Mammary microvascular endothelial cell (primary cell): ENCODE results near the gene LAG3. TPM values are rescaled to one million over a fixed set of nuclear protein-coding genes. Genes with fewer than 3 reads are reported as not detected.

Experiments
- total RNA-seq: library from RNA; depleted of rRNA; stranded (reverse); fragments of >200 nt; gene quantifications from 2 replicates; pipeline ENCODE4 v1.2.3, GENCODE V29; 2015

The LAG3 gene
- total RNA-seq: 0.13 TPM in 1 of 2 replicates, not detected in the other

DNA sequence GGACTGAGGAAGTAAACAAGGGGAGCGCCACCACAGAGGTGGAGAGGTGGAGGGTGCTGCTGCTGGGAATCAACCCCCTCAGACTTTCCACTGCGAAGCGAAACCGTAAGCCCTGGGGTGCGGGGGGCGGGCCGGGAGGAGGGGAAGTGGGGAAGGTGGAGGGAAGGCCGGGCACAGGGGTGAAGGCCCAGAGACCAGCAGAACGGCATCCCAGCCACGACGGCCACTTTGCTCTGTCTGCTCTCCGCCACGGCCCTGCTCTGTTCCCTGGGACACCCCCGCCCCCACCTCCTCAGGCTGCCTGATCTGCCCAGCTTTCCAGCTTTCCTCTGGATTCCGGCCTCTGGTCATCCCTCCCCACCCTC, at the start of gene LAG3:
Gene LAG3, plus strand, starts transcription at position 190 of the 365 bp plus-strand sequence. CDS start 333 bp downstream, outside the sequence.

DNA sequence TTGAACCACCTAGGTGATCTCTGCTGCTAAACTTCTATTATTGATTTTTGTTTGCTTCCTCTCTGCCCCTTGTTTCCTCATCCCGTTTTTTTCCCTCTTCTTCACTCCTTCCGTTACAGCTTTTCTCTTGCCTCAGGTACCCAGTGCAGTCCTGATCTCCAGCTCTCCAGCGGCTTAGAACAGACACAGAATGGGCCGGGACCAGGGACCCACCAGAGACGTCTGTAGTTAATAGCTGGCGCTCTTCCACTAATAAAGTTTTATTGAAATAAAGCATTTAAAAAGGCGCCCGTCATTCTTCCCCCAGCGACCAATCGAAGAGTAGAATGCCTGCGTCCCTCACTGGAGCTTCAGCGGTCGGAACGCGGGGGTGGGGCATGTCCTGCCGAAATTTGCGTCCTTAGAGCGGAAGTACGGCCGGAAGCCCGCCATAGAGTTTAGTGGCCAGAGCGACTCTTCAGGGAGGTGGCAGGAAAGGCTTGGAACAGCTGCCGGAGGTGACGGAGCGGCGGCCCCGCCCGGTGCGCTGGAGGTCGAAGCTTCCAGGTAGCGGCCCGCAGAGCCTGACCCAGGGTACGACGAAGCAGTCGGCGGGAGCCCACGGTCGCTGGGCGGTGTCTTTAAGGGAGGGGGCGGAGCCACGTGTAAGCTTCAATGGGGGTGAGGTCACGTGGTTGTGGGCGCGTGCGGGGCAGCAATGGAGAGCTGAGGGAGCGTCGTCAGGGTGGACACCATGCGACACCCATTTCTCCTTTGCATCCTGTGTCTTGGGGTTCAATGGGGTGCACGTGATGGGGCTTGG, 48.5 kb upstream of the LAG3 start, which contains the start of gene COPS7A:
Gene COPS7A, plus strand, starts transcription at position 440 of the 802 bp plus-strand sequence. CDS start 611 bp downstream, outside the sequence.

DNA sequence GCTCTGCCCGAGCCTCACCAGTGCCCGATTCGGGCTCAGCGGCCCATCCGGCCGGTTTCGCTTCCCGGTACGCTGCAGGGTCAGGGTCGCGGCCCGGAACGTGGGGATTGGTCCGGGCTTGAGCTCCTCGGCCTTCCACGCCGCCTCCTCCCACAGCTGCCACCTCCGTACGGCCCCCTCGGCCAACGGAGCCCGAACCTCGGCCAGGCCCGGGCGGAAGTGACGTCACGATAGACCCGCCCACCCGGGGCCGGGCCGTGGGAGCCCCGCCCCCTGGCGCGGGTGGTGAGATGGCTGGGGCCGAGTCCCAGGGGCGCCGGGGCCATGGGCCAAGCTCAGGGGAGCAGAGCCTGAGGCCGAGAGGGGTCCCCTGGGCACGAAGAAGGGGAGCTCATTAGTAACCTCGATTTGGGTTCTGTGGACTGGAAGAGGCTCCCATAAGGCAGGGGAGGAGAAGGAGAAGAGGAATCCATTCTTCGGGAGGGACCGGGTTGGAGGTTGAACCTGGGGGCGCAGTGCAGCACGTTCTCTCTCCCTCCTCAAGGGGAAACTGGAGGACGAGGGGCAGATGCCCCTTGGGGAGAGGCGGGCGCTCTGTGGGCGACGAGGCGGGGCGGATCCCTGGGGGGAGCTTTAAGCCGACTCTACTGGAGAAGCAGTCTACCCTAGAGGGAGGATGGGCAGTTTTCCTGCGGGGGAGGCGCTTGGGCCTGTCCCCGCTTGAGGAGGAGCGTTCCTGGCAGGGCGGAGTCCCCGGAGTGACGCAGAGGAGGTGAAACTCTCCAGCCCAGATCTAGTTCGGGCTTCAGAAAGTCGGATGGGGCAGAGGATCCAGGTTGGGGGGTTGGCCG, 19.2 kb upstream of the LAG3 start, which contains the start of gene MLF2:
Gene MLF2, minus strand, starts transcription at position 221 of the 851 bp plus-strand sequence. CDS start 807 bp downstream, outside the sequence.

DNA sequence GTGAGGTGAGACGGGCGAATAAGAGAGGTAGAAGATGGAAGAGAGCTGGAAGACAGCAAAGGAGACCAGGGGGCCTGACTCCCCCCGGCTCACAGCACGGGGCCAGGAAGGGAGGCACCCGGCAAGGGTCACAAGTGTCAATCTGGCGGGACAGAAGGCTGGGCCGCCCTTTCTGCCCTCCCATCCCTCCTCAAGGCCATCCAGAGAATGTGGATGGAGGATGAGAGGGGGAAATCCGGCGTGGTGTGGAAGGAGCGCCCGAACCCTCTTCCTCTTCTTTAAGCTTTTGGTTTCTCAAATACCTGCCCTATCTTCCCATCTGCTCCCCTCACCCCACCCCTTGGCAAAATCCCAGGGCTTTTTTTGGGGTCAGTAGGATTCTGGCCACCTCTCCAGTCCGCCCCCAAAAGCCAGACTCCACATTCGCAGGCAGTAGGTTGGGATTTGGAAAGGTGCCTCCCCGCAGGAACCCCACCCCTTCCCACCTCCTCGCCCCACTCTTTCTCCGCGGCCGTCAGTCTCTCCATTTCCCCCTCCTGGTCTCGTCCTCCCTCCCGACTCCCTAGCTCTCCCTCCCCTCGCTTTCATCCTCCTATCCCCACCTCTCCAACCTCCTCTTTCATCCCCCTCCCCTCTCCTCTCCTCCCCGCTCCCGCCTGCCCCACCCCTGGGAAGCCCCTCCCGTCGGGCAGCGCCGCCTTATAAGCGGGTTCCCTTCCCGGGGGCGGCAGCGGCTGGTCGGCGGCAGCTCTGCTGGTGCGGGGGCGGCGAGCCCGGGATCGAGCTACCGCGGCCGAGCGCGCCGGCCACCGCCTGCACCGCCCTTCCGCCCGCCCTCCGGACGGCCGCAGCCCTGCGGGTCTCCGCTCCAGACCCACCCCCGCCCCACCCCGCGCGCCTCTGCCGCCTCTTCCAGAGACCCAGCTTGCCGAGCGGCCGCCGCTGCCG, 6.4 kb upstream of the LAG3 start, which contains the start of gene PTMS:
Gene PTMS, plus strand, starts transcription at position 730 of the 948 bp plus-strand sequence. CDS start 343 bp downstream, outside the sequence.

DNA sequence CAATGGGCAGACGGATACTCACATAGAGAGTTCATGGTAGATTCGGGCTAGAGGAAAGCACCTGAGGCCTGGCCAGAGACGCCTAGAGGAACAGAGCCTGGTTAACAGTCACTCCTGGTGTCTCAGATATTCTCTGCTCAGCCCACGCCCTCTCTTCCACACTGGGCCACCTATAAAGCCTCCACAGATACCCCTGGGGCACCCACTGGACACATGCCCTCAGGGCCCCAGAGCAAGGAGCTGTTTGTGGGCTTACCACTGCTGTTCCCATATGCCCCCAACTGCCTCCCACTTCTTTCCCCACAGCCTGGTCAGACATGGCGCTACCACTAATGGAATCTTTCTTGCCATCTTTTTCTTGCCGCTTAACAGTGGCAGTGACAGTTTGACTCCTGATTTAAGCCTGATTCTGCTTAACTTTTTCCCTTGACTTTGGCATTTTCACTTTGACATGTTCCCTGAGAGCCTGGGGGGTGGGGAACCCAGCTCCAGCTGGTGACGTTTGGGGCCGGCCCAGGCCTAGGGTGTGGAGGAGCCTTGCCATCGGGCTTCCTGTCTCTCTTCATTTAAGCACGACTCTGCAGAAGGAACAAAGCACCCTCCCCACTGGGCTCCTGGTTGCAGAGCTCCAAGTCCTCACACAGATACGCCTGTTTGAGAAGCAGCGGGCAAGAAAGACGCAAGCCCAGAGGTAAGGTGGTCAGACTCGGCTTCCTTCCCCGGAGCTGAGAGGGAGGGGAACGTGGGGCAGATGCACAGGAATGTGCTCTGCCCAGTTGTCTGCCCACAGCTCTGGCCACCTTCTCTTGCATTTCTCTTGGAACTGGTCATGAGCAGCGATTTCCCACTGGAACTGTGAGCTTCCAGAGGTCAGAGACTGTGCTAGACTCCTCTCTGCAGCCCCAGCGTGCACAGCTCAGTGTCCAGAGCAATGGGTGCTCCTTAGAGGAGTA, 16.9 kb downstream of the LAG3 start, which contains the start of gene CD4:
Gene CD4, plus strand, starts transcription at position 557 of the 953 bp plus-strand sequence. CDS start 10,611 bp downstream, outside the sequence.

DNA sequence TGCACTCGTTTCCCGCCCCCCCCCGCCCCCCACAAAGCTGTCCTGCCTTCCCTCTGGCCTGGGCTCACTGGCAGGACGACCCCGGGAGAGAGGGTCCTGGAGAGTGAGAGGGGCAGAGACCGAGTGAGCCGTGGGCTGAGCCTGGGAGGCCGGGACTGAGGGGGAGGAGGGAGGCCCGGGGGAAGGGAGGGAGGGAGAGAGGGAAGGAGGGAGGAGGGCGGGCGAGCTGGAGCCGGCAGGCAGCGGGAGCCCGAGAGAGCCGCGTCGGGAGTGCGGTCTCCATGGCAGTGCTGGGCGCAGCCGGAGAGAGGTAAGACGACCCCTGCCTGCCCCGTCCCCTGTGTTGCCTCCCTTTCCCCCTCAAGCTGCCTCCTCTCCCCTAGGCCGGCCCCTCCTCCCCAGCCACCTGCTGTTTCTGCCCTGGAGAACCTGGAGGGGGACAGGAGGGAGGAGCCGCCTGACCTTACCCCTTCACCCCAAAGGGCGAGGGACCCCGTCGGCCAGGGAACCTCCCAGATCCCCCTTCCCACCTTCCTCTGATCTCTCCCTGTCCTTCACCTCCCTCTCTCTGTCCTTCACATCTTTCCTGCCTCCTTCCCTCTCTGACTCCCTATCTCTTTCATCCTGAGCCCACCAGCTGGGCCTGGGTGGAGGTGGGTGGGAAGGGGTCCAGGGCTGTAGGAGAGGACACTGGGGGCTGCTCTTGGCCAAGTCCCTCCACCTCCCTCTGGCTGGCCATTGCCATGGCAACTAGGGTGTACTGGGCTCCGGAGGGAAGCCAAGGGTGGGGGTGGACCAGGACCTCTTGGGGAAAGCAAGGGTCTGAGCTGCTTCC, 49.5 kb downstream of the LAG3 start, which contains the start of gene GPR162:
Gene GPR162, plus strand, starts transcription at position 231 of the 835 bp plus-strand sequence. CDS start 2,078 bp downstream, outside the sequence.

Other genes starting within 250 kb of the LAG3 start
- 5,926 and 6,362 TPM in 2 replicates for gene GAPDH, start 238.0 kb upstream of the LAG3 start, total RNA-seq
- 17.0 and 17.5 TPM in 2 replicates for gene IFFO1, start 216.5 kb upstream of the LAG3 start, total RNA-seq
- gene NOP2, start 204.2 kb upstream of the LAG3 start, total RNA-seq: 37.8 and 44.9 TPM in 2 replicates
- 168 and 192 TPM in 2 replicates for gene CHD4, start 165.1 kb upstream of the LAG3 start, total RNA-seq
- not detected in 2 replicates for gene LPAR5, start 136.6 kb upstream of the LAG3 start, total RNA-seq
- 0.27 and 0.84 TPM in 2 replicates for gene ACRBP, start 125.1 kb upstream of the LAG3 start, total RNA-seq
- 21.2 and 25.4 TPM in 2 replicates for gene ING4, start 109.4 kb upstream of the LAG3 start, total RNA-seq
- gene ZNF384, start 83.1 kb upstream of the LAG3 start, total RNA-seq: 14.1 and 27.2 TPM in 2 replicates
- gene PIANP, start 71.7 kb upstream of the LAG3 start, total RNA-seq: not detected in 2 replicates
- gene COPS7A, start 48.5 kb upstream of the LAG3 start, total RNA-seq: 68.9 and 69.7 TPM in 2 replicates
- gene MLF2, start 19.4 kb upstream of the LAG3 start, total RNA-seq: 165 and 177 TPM in 2 replicates
- 164 and 173 TPM in 2 replicates for gene PTMS, start 6.2 kb upstream of the LAG3 start, total RNA-seq
- not detected in 2 replicates for gene CD4, start 17.0 kb downstream of the LAG3 start, total RNA-seq
- gene GPR162, start 49.3 kb downstream of the LAG3 start, total RNA-seq: 0.30 and 0.80 TPM in 2 replicates
- gene P3H3, start 55.9 kb downstream of the LAG3 start, total RNA-seq: 7.5 and 8.8 TPM in 2 replicates
- gene GNB3, start 68.4 kb downstream of the LAG3 start, total RNA-seq: 0.10 and 0.20 TPM in 2 replicates
- gene CDCA3, start 78.8 kb downstream of the LAG3 start, total RNA-seq: 55.0 and 56.9 TPM in 2 replicates
- 80.9 and 87.7 TPM in 2 replicates for gene USP5, start 79.6 kb downstream of the LAG3 start, total RNA-seq
- 1,010 and 1,150 TPM in 2 replicates for gene TPI1, start 95.0 kb downstream of the LAG3 start, total RNA-seq
- gene SPSB2, start 100.8 kb downstream of the LAG3 start, total RNA-seq: 3.2 and 3.9 TPM in 2 replicates
- gene LRRC23, start 132.3 kb downstream of the LAG3 start, total RNA-seq: 2.8 and 7.1 TPM in 2 replicates
- gene ENO2, start 142.1 kb downstream of the LAG3 start, total RNA-seq: 6.2 and 6.9 TPM in 2 replicates
- 12.5 and 17.1 TPM in 2 replicates for gene ATN1, start 155.4 kb downstream of the LAG3 start, total RNA-seq
- gene RNU7-1, start 171.3 kb downstream of the LAG3 start, total RNA-seq: not detected in 2 replicates
- 214 and 226 TPM in 2 replicates for gene C12orf57, start 171.5 kb downstream of the LAG3 start, total RNA-seq
- gene PTPN6, start 178.8 kb downstream of the LAG3 start, total RNA-seq: 1.2 and 5.3 TPM in 2 replicates
- gene PHB2, start 198.1 kb downstream of the LAG3 start, total RNA-seq: 293 and 304 TPM in 2 replicates
- 51.5 and 63.6 TPM in 2 replicates for gene EMG1, start 198.4 kb downstream of the LAG3 start, total RNA-seq
- 25.5 and 28.0 TPM in 2 replicates for gene LPCAT3, start 246.0 kb downstream of the LAG3 start, total RNA-seq